GM23338 (cell line): ENCODE measurements around the gene PARP8. TPM values are rescaled to one million over a fixed set of nuclear protein-coding genes. Genes with fewer than 3 reads are reported as not detected.

Source experiments
- ATAC-seq: fragments of 200-7000 bp; cut with Tn5 transposase; 3 replicates; pipeline ENCODE4 v1.9.1; 2020
- DNase-seq: peaks from one replicate; pipeline ENCODE4 v3.0.0-alpha.2; 2015; ENCODE audit warnings: low spot score
- H2AFZ ChIP-seq: fragments of 200-600 bp; sonication (generic); 2 replicates; pipeline ENCODE4 v1.8.0; 2016; ENCODE audit warnings: antibody characterized with exemption, mild to moderate bottlenecking, moderate library complexity
- H3F3A ChIP-seq: fragments of 200-600 bp; sonication (generic); replicated peaks from 2 replicates; pipeline ENCODE4 v1.8.0; 2017; ENCODE audit warnings: antibody characterized with exemption, mixed run types, low read depth
- H3K27ac ChIP-seq: fragments of 200-600 bp; sonication (generic); 2 replicates; pipeline ENCODE4 v1.6.1; 2016; ENCODE audit warnings: low read depth
- H3K27me3 ChIP-seq: fragments of 200-600 bp; sonication (generic); 2 replicates; pipeline ENCODE4 v1.8.0; 2016; ENCODE audit warnings: mild to moderate bottlenecking, mixed run types, moderate library complexity; ENCODE audit not compliant: insufficient read depth
- H3K36me3 ChIP-seq: fragments of 200-600 bp; sonication (generic); 2 replicates; pipeline ENCODE4 v1.8.0; 2016; ENCODE audit warnings: mild to moderate bottlenecking; ENCODE audit not compliant: insufficient read depth
- H3K4me1 ChIP-seq: fragments of 200-600 bp; sonication (generic); 2 replicates; pipeline ENCODE4 v1.8.0; 2016; ENCODE audit warnings: mild to moderate bottlenecking, moderate library complexity; ENCODE audit not compliant: insufficient read depth
- H3K4me2 ChIP-seq: fragments of 200-600 bp; sonication (generic); 2 replicates; pipeline ENCODE4 v1.7.1; 2017; ENCODE audit warnings: mixed run types
- H3K4me3 ChIP-seq: fragments of 200-600 bp; sonication (generic); 2 replicates; pipeline ENCODE4 v1.6.1; 2016; ENCODE audit warnings: mixed run types
- H3K79me2 ChIP-seq: fragments of 200-600 bp; sonication (generic); replicated peaks from 2 replicates; pipeline ENCODE4 v1.8.0; 2017; ENCODE audit warnings: mild to moderate bottlenecking; ENCODE audit not compliant: insufficient read depth
- H3K9me2 ChIP-seq: fragments of 200-600 bp; sonication (generic); 2 replicates; pipeline ENCODE4 v1.8.0; 2017; ENCODE audit not compliant: insufficient read depth
- H4K20me1 ChIP-seq: fragments of 200-600 bp; sonication (generic); replicated peaks from 2 replicates; pipeline ENCODE4 v1.8.0; 2017; ENCODE audit warnings: mild to moderate bottlenecking; ENCODE audit not compliant: insufficient read depth
- H3K27ac Mint-ChIP-seq: 2 replicates; pipeline ENCODE4 v1.8.0; 2020; ENCODE audit warnings: inconsistent platforms, mild to moderate bottlenecking, moderate library complexity, mixed read lengths
- H3K27me3 Mint-ChIP-seq: 3 replicates; pipeline ENCODE4 v1.8.0; 2022; ENCODE audit warnings: low read depth, mild to moderate bottlenecking, moderate library complexity, mixed read lengths, inconsistent platforms; ENCODE audit not compliant: insufficient read depth, poor library complexity
- H3K36me3 Mint-ChIP-seq: 3 replicates; pipeline ENCODE4 v1.8.0; 2021; ENCODE audit warnings: low read depth, mild to moderate bottlenecking, inconsistent platforms, moderate library complexity, mixed read lengths
- H3K4me1 Mint-ChIP-seq: 3 replicates; pipeline ENCODE4 v1.8.0; 2020; ENCODE audit warnings: mild to moderate bottlenecking, inconsistent platforms, mixed read lengths
- H3K4me3 Mint-ChIP-seq: 3 replicates; pipeline ENCODE4 v1.8.0; 2021; ENCODE audit warnings: moderate library complexity, mild to moderate bottlenecking, inconsistent platforms, mixed read lengths
- H3K9me3 Mint-ChIP-seq: 3 replicates; pipeline ENCODE4 v1.8.0; 2020; ENCODE audit warnings: moderate library complexity, mild to moderate bottlenecking, inconsistent platforms, mixed read lengths
- CREB1 ChIP-seq: fragments of 250-450 bp; sonication (Bioruptor Pico); IDR thresholded peaks from 2 replicates; pipeline ENCODE4 v1.5.0; 2020; ENCODE audit warnings: low read depth, mild to moderate bottlenecking, moderate library complexity
- CTCF ChIP-seq, 2 experiments: fragments of 200-600 bp in 1 of 2; sonication (generic) in 1 of 2; conservative IDR thresholded peaks; 2 replicates each; pipeline versions ENCODE4 v1.5.1 to v1.6.1; 2016 to 2017; ENCODE audit warnings: antibody characterized with exemption in 2 of 2, low read depth in 2 of 2, mild to moderate bottlenecking in 2 of 2, moderate library complexity in 1 of 2
- ETS1 ChIP-seq: IDR thresholded peaks from 2 replicates; pipeline ENCODE4 v1.6.1; 2016; ENCODE audit warnings: antibody characterized with exemption
- EZH2 ChIP-seq: fragments of 200-600 bp; sonication (generic); IDR thresholded peaks from one replicate; pipeline ENCODE4 v1.8.0; 2017; ENCODE audit warnings: antibody characterized with exemption, mild to moderate bottlenecking, low read depth; ENCODE audit not compliant: unreplicated experiment
- JUNB ChIP-seq: IDR thresholded peaks from one replicate; pipeline ENCODE4 v1.6.1; 2016; ENCODE audit warnings: antibody characterized with exemption; ENCODE audit not compliant: unreplicated experiment
- NANOG ChIP-seq: IDR thresholded peaks from 2 replicates; pipeline ENCODE4 v1.6.1; 2016; ENCODE audit warnings: antibody characterized with exemption, borderline replicate concordance
- POLR2AphosphoS5 ChIP-seq: IDR thresholded peaks from 2 replicates; pipeline ENCODE4 v1.6.1; 2016; ENCODE audit warnings: antibody characterized with exemption, low read depth
- REST ChIP-seq: IDR thresholded peaks from one replicate; pipeline ENCODE4 v1.6.1; 2018; ENCODE audit warnings: antibody characterized with exemption; ENCODE audit not compliant: unreplicated experiment
- STAT1 ChIP-seq: IDR thresholded peaks from one replicate; pipeline ENCODE4 v1.6.1; 2016; ENCODE audit warnings: antibody characterized with exemption; ENCODE audit not compliant: unreplicated experiment
- ZNF114 ChIP-seq: fragments of 250-450 bp; sonication (Bioruptor Pico); IDR thresholded peaks from 2 replicates; pipeline ENCODE4 v1.5.0; 2020; ENCODE audit warnings: mild to moderate bottlenecking, moderate library complexity
- ZNF331 ChIP-seq: fragments of 250-450 bp; sonication (Bioruptor Pico); IDR thresholded peaks from 2 replicates; pipeline ENCODE4 v1.5.0; 2020; ENCODE audit warnings: low read depth, mild to moderate bottlenecking, moderate library complexity
- ZNF462 ChIP-seq: fragments of 250-450 bp; sonication (Bioruptor Pico); IDR thresholded peaks from 2 replicates; pipeline ENCODE4 v1.5.0; 2020; ENCODE audit warnings: mild to moderate bottlenecking, moderate library complexity
- polyA plus RNA-seq: library from polyadenylated mRNA; unstranded; fragments of >200 nt; fragmentation: Nextera tagmentation; extraction: Ambion mirVana; gene quantifications from 2 replicates; pipeline ENCODE4 v1.2.1, GENCODE V29; 2016
- total RNA-seq: library from RNA; depleted of rRNA; stranded (reverse); fragments of >200 nt; shearing (Covaris generic); gene quantifications from 2 replicates; pipeline ENCODE4 v1.2.3, GENCODE V29; 2014

PARP8 gene
- total and polyA plus RNA-seq, 2 experiments from 2014 or later = 13.0 to 25.0 TPM

- H3K4me3 Mint-ChIP-seq = no peak overlapping the region
- H3K4me1 Mint-ChIP-seq = peaks cover 56% of the 10 kb centered on the region
- H3K27ac ChIP-seq = peak overlapping the region; percentile 89
- H3K36me3 Mint-ChIP-seq = peaks cover 36% of the 10 kb centered on the region
- DNase-seq (no peak), ATAC-seq (no peak)
- H4K20me1 ChIP-seq = no peaks in the 10 kb centered on the region
- no peak overlapping the region for H3K27ac Mint-ChIP-seq
- H3K36me3 ChIP-seq = no peaks in the 10 kb centered on the region
- peak overlapping the region; percentile 52; the same call in 1 of the 2 replicates for H3K4me2 ChIP-seq
- H3K4me3 ChIP-seq = no peak overlapping the region
- H3F3A ChIP-seq = no peaks in the 10 kb centered on the region
- peaks cover 51% of the 10 kb centered on the region for H3K4me1 ChIP-seq
- H2AFZ ChIP-seq = no peak overlapping the region
- peaks cover 31% of the 10 kb centered on the region for H3K9me3 Mint-ChIP-seq
- H3K9me2 ChIP-seq = peaks cover 5% of the 10 kb centered on the region; the same call in 1 of the 2 replicates
- no peaks in the 10 kb centered on the region for H3K27me3 Mint-ChIP-seq
- peaks cover 84% of the 10 kb centered on the region for H3K79me2 ChIP-seq
- no peak for TF ChIP-seq EZH2
- TF ChIP-seq ZNF462 (CRISPR knock-in tag) = no peak
- TF ChIP-seq ZNF114 = no peak
- TF ChIP-seq REST = no peak
- no peak for TF ChIP-seq NANOG
- no peak for TF ChIP-seq CTCF (conservative IDR thresholded peaks at IDR 0.05; ENCODE audit: low read depth in 2 of 2)
- TF ChIP-seq ZNF331 (CRISPR knock-in tag) = no peak
- no peak for TF ChIP-seq STAT1
- no peak for TF ChIP-seq JUNB
- no peak for TF ChIP-seq ETS1
- TF ChIP-seq POLR2AphosphoS5 = no peak
- TF ChIP-seq CREB1 = no peak
- H3K27me3 ChIP-seq = no peaks in the 10 kb centered on the region
These were observed 18.3 kb downstream of the PARP8 start for GRCh38 chr5:50684721-50685120.
